ENCODE data around the gene RPL7A.

DNA sequence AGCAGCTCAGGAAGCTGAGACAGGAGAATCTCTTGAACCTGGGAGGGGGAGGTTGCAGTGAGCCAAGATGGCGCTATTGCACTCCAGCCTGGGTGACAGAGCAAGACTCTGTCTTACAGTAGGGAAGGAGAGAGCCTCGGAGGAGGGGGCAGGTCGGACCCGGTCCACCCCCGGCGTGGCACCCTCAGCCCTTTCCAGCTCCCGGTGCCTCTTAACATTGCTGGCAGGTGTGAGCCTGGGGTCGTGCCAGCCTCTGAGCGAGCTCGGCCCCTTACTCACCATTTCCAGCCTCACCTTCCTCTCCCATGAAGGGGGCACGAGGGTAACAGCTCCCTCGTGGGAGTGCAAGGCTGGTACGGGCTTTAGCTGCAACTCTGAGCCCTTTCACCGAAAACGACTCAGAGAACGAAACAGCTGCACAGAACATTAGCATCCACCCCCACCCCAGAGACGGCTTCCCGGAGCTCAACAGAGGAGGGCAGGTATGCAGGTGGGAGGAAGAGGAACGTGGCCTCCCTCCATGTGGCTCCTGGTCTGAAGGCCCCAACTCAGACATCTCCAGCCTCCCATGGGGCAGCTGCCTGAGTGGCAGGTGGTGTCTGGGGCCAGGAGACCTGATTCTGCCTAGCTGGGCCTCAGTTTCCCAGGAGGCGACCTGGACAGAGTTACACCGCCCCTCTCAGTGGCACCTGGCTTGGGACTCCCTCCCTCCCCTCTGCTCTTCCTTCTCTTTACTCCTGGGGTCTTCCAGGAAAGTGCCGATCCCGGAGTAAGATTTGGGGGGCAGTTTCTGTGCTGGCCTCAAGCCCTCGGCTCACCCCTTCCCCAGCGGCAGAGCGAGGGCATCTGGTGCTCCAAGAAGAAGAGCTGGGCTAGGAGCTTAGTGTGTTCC, 44.5 kb upstream of the RPL7A start:
- TF ChIP-seq POLR2AphosphoS5 (IDR thresholded peaks at IDR 0.05) (no peak), POLR2A (IDR thresholded peaks at IDR 0.05) (no peak), EP300 (IDR thresholded peaks at IDR 0.05; ENCODE audit: low read depth) (no peak)
- TF ChIP-seq, protein P1, sequence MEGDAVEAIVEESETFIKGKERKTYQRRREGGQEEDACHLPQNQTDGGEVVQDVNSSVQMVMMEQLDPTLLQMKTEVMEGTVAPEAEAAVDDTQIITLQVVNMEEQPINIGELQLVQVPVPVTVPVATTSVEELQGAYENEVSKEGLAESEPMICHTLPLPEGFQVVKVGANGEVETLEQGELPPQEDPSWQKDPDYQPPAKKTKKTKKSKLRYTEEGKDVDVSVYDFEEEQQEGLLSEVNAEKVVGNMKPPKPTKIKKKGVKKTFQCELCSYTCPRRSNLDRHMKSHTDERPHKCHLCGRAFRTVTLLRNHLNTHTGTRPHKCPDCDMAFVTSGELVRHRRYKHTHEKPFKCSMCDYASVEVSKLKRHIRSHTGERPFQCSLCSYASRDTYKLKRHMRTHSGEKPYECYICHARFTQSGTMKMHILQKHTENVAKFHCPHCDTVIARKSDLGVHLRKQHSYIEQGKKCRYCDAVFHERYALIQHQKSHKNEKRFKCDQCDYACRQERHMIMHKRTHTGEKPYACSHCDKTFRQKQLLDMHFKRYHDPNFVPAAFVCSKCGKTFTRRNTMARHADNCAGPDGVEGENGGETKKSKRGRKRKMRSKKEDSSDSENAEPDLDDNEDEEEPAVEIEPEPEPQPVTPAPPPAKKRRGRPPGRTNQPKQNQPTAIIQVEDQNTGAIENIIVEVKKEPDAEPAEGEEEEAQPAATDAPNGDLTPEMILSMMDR (IDR thresholded peaks at IDR 0.05): no peak

Data from transverse colon (tissue), 4 donors.